Neural progenitor cell (in vitro differentiated cells): ENCODE data around the gene SCYL2. TPM values are rescaled to one million over a fixed set of nuclear protein-coding genes. Genes with fewer than 3 reads are reported as not detected.

Source experiments
- DNase-seq: peaks from one replicate; pipeline ENCODE4 v3.0.0-alpha.2; 2016; ENCODE audit warnings: low spot score
- H2AFZ ChIP-seq: fragments of 200-600 bp; sonication (generic); replicated peaks from 2 replicates; pipeline ENCODE4 v1.6.1; 2016; ENCODE audit warnings: antibody characterized with exemption
- H3F3A ChIP-seq: fragments of 200-600 bp; sonication (generic); 2 replicates; pipeline ENCODE4 v1.6.1; 2016; ENCODE audit warnings: antibody characterized with exemption, low read depth
- H3K27ac ChIP-seq: fragments of 200-600 bp; sonication (generic); 2 replicates; pipeline ENCODE4 v1.5.1; 2016; ENCODE audit warnings: mild to moderate bottlenecking
- H3K27me3 ChIP-seq: fragments of 200-600 bp; sonication (generic); 2 replicates; pipeline ENCODE4 v1.6.1; 2016; ENCODE audit warnings: mild to moderate bottlenecking, moderate library complexity
- H3K36me3 ChIP-seq: fragments of 200-600 bp; sonication (generic); 2 replicates; pipeline ENCODE4 v1.5.1; 2016
- H3K4me1 ChIP-seq: fragments of 200-600 bp; sonication (generic); 2 replicates; pipeline ENCODE4 v1.6.1; 2016; ENCODE audit warnings: mixed run types
- H3K4me2 ChIP-seq: fragments of 200-600 bp; sonication (generic); 2 replicates; pipeline ENCODE4 v1.6.1; 2016
- H3K4me3 ChIP-seq: fragments of 200-600 bp; sonication (generic); 2 replicates; pipeline ENCODE4 v1.5.1; 2016
- H3K79me2 ChIP-seq: fragments of 200-600 bp; sonication (generic); 2 replicates; pipeline ENCODE4 v1.6.1; 2016; ENCODE audit warnings: low read depth
- H3K9ac ChIP-seq: fragments of 200-600 bp; sonication (generic); 2 replicates; pipeline ENCODE4 v1.6.1; 2016
- H3K9me3 ChIP-seq: fragments of 200-600 bp; sonication (generic); 2 replicates; pipeline ENCODE4 v1.5.1; 2016; ENCODE audit warnings: low read depth
- H4K20me1 ChIP-seq: fragments of 200-600 bp; sonication (generic); 2 replicates; pipeline ENCODE4 v1.6.1; 2016; ENCODE audit warnings: low read depth
- H3K27ac Mint-ChIP-seq: 3 replicates; pipeline ENCODE4 v1.8.0; 2021; ENCODE audit warnings: mixed read lengths
- H3K27me3 Mint-ChIP-seq: 2 replicates; pipeline ENCODE4 v1.8.0; 2022; ENCODE audit warnings: low read depth, mild to moderate bottlenecking, inconsistent platforms, moderate library complexity, mixed read lengths; ENCODE audit not compliant: insufficient read depth
- H3K36me3 Mint-ChIP-seq: 3 replicates; pipeline ENCODE4 v1.8.0; 2021; ENCODE audit warnings: mixed read lengths
- H3K4me1 Mint-ChIP-seq: 3 replicates; pipeline ENCODE4 v1.8.0; 2021; ENCODE audit warnings: mixed read lengths
- H3K4me3 Mint-ChIP-seq: 3 replicates; pipeline ENCODE4 v1.8.0; 2021; ENCODE audit warnings: mild to moderate bottlenecking, moderate library complexity, mixed read lengths
- H3K9me3 Mint-ChIP-seq: 3 replicates; pipeline ENCODE4 v1.8.0; 2020; ENCODE audit warnings: mixed read lengths
- EZH2 ChIP-seq: fragments of 200-600 bp; sonication (generic); IDR thresholded peaks from 2 replicates; pipeline ENCODE4 v1.6.1; 2017; ENCODE audit warnings: antibody characterized with exemption, mild to moderate bottlenecking, moderate library complexity
- EZH2phosphoT487 ChIP-seq: fragments of 200-600 bp; sonication (generic); IDR thresholded peaks from 2 replicates; pipeline ENCODE4 v1.6.1; 2017; ENCODE audit warnings: antibody characterized with exemption
- total RNA-seq: library from RNA; depleted of rRNA; stranded (reverse); fragments of >200 nt; gene quantifications from 2 replicates; pipeline ENCODE4 v1.2.3, GENCODE V29; 2015; ENCODE audit warnings: low replicate concordance
- TF ChIP-seq, protein P1 (sequence below): fragments of 200-600 bp; sonication (generic); IDR thresholded peaks from 2 replicates; pipeline ENCODE4 v1.5.1; 2017; ENCODE audit warnings: antibody characterized with exemption, mild to moderate bottlenecking

Gene SCYL2
- total RNA-seq, 1 donor from 2014 or later, result 151 TPM

DNA sequence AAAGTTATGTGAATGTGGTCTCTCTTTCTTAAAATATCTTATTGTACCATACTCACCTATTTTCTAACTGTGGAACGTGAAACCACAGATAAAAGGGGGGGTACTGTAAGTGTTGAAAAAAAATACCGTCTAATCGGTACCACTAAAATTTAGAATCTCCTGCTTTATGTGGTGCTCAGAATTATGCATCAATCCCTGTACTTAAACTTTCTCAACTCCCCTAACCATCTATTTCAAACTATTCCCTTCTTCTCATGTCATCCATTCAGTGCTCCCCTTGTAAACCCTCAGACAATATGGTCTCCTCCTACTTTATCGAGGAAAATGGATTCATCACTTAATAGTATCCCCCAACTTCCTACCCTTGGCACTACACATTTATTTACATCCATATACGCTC is 23.8 kb upstream of the SCYL2 start:
- no peak overlapping the region for H3K9ac ChIP-seq
- Mint-ChIP-seq H3K9me3 (no peaks in the 10 kb centered on the region), H3K27me3 (peaks cover 2% of the 10 kb centered on the region), H3K4me3 (no peak overlapping the region), H3K27ac (no peak overlapping the region), H3K36me3 (no peaks in the 10 kb centered on the region), H3K4me1 (no peaks in the 10 kb centered on the region)
- no peak overlapping the region for H3K27ac ChIP-seq
- no peak for DNase-seq
- no peak overlapping the region for H2AFZ ChIP-seq
- no peaks in the 10 kb centered on the region for H3K79me2 ChIP-seq
- H3K27me3 ChIP-seq, result no peaks in the 10 kb centered on the region
- H3K9me3 ChIP-seq, result no peaks in the 10 kb centered on the region
- TF ChIP-seq, protein P1, sequence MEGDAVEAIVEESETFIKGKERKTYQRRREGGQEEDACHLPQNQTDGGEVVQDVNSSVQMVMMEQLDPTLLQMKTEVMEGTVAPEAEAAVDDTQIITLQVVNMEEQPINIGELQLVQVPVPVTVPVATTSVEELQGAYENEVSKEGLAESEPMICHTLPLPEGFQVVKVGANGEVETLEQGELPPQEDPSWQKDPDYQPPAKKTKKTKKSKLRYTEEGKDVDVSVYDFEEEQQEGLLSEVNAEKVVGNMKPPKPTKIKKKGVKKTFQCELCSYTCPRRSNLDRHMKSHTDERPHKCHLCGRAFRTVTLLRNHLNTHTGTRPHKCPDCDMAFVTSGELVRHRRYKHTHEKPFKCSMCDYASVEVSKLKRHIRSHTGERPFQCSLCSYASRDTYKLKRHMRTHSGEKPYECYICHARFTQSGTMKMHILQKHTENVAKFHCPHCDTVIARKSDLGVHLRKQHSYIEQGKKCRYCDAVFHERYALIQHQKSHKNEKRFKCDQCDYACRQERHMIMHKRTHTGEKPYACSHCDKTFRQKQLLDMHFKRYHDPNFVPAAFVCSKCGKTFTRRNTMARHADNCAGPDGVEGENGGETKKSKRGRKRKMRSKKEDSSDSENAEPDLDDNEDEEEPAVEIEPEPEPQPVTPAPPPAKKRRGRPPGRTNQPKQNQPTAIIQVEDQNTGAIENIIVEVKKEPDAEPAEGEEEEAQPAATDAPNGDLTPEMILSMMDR, result no peak
- TF ChIP-seq EZH2 (no peak), EZH2phosphoT487 (no peak)
- no peak overlapping the region for H3K4me2 ChIP-seq
- H3F3A ChIP-seq, result no peaks in the 10 kb centered on the region
- no peaks in the 10 kb centered on the region for H4K20me1 ChIP-seq
- no peak overlapping the region for H3K4me3 ChIP-seq
- H3K36me3 ChIP-seq, result no peaks in the 10 kb centered on the region
- H3K4me1 ChIP-seq, result no peaks in the 10 kb centered on the region

DNA sequence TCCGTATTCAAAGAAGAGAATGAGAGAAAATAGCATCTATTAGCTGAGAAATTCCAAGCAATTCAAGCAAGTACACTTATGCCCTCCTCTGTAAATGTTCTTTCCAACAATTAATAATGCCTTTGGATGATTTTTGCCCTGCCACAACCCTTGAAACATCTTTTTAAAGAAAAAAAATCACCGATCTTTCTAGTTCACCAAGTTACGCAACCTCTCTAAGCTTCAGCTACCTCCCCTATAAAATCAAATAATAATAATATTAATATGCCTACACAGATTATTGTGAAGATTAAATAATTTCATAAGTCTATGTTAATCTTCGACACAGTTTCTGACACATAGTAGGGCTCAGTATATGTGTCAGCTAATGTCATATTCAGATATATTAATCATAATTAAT is 19.2 kb upstream of the SCYL2 start:
- no peak overlapping the region for H3K9ac ChIP-seq
- no peaks in the 10 kb centered on the region for H3K4me1 Mint-ChIP-seq
- no peak for DNase-seq
- H3K36me3 ChIP-seq, result no peaks in the 10 kb centered on the region
- H3K9me3 Mint-ChIP-seq, result no peaks in the 10 kb centered on the region
- H3K27me3 ChIP-seq, result no peaks in the 10 kb centered on the region
- H3K36me3 Mint-ChIP-seq, result no peaks in the 10 kb centered on the region
- H3K4me3 ChIP-seq, result no peak overlapping the region
- H3K27me3 Mint-ChIP-seq, result peaks cover 2% of the 10 kb centered on the region
- H3K79me2 ChIP-seq, result no peaks in the 10 kb centered on the region
- H3K4me2 ChIP-seq, result no peak overlapping the region
- no peak overlapping the region for H3K27ac ChIP-seq
- H3K27ac Mint-ChIP-seq, result no peak overlapping the region
- no peak overlapping the region for H2AFZ ChIP-seq
- no peaks in the 10 kb centered on the region for H3K9me3 ChIP-seq
- no peaks in the 10 kb centered on the region for H3F3A ChIP-seq
- TF ChIP-seq EZH2phosphoT487, result no peak
- TF ChIP-seq EZH2, result no peak
- TF ChIP-seq, protein P1, result no peak
- H3K4me1 ChIP-seq, result no peaks in the 10 kb centered on the region
- H4K20me1 ChIP-seq, result no peaks in the 10 kb centered on the region
- H3K4me3 Mint-ChIP-seq, result no peak overlapping the region

DNA sequence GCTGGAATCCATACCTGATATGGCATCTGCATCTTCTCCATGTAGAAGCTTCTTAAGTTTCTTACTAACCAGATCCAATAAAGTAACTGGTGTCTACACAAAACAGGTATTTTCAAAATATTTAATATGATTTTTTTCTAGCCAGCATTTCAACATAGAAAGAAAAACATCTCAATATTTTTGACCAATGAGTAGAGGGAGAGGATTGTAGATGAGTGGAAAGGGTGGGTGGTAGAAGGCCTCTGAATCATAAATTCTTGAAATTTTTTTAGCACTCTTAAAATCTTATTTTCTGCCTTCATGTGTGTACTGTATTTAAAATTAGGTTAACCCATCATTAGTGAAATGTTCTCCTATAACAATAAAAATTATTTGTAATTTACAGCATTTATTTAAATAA is 18.1 kb upstream of the SCYL2 start:
- peaks cover 2% of the 10 kb centered on the region for H3K27me3 Mint-ChIP-seq
- no peaks in the 10 kb centered on the region for H3K36me3 Mint-ChIP-seq

More for the DNA sequence above, 18.1 kb upstream of the SCYL2 start:
- Histone ChIP-seq H3K79me2 (no peaks in the 10 kb centered on the region), H4K20me1 (no peaks in the 10 kb centered on the region), H3K9me3 (no peaks in the 10 kb centered on the region), H3K27me3 (no peaks in the 10 kb centered on the region), H3K4me2 (no peak overlapping the region), H3F3A (no peaks in the 10 kb centered on the region), H3K27ac (no peak overlapping the region), H3K9ac (no peak overlapping the region), H2AFZ (no peak overlapping the region), H3K4me3 (no peak overlapping the region), H3K36me3 (no peaks in the 10 kb centered on the region), H3K4me1 (no peaks in the 10 kb centered on the region)
- no peaks in the 10 kb centered on the region for H3K9me3 Mint-ChIP-seq
- no peak overlapping the region for H3K27ac Mint-ChIP-seq
- TF ChIP-seq, protein P1, result no peak
- TF ChIP-seq EZH2phosphoT487 (no peak), EZH2 (no peak)
- H3K4me1 Mint-ChIP-seq, result no peaks in the 10 kb centered on the region
- no peak overlapping the region for H3K4me3 Mint-ChIP-seq
- no peak for DNase-seq
